GM23248 (cell line): ENCODE results near the gene QPRT.

Experiments used
- EZH2 ChIP-seq: fragments of 200-600 bp; sonication (generic); IDR thresholded peaks from 2 replicates; pipeline ENCODE4 v1.6.1; 2018; ENCODE audit warnings: antibody characterized with exemption, mild to moderate bottlenecking; ENCODE audit not compliant: insufficient read depth, poor library complexity, severe bottlenecking
- EZH2phosphoT487 ChIP-seq: fragments of 200-600 bp; sonication (generic); IDR thresholded peaks from 2 replicates; pipeline ENCODE4 v1.6.1; 2018; ENCODE audit warnings: antibody characterized with exemption, moderate library complexity, mild to moderate bottlenecking, low read depth; ENCODE audit not compliant: insufficient read depth

DNA sequence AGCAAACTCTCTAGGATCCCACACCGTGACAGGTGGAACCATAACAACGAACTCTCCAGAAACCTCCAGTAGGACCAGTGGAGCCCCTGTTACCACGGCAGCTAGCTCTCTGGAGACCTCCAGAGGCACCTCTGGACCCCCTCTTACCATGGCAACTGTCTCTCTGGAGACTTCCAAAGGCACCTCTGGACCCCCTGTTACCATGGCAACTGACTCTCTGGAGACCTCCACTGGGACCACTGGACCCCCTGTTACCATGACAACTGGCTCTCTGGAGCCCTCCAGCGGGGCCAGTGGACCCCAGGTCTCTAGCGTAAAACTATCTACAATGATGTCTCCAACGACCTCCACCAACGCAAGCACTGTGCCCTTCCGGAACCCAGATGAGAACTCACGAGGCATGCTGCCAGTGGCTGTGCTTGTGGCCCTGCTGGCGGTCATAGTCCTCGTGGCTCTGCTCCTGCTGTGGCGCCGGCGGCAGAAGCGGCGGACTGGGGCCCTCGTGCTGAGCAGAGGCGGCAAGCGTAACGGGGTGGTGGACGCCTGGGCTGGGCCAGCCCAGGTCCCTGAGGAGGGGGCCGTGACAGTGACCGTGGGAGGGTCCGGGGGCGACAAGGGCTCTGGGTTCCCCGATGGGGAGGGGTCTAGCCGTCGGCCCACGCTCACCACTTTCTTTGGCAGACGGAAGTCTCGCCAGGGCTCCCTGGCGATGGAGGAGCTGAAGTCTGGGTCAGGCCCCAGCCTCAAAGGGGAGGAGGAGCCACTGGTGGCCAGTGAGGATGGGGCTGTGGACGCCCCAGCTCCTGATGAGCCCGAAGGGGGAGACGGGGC is 14.7 kb upstream of the QPRT start:
- TF ChIP-seq EZH2 (no peak), EZH2phosphoT487 (no peak)
